OCI-M1 (cell line): ENCODE results near the gene HOXA4.
A peak's percentile ranks its signal among the peaks of the same experiment; 100 is the strongest.

Source experiments
- DNase-seq: peaks from one replicate; lab custom pipeline; 2025; lab: John Stamatoyannopoulos, UW

HOXA4 gene

GRCh38 chr7:27147199-27148030 is 16.9 kb upstream of the HOXA4 start, which contains the start of gene HOXA6:
Gene HOXA6 (minus strand): TSS chr7:27147774. CDS start chr7:27147749, 25 bp downstream.
- DNase-seq = no peak

- DNase-seq = no peak
Measured at GRCh38 chr7:27146491-27147198, 16.1 kb upstream of the HOXA4 start.

GRCh38 chr7:27145914-27146412 is 15.4 kb upstream of the HOXA4 start:
- DNase-seq = no peak

- no peak for DNase-seq
Measured at GRCh38 chr7:27145165-27145913, 14.8 kb upstream of the HOXA4 start.

GRCh38 chr7:27144781-27145164 is 14.2 kb upstream of the HOXA4 start:
- no peak for DNase-seq

GRCh38 chr7:27143950-27144780 is 13.6 kb upstream of the HOXA4 start:
- no peak for DNase-seq

- no peak for DNase-seq
Measured at GRCh38 chr7:27143023-27143949, 12.7 kb upstream of the HOXA4 start, which contains the start of gene HOXA5. Gene HOXA5 (minus strand): TSS chr7:27143681. CDS start chr7:27143607, 74 bp downstream.

- no peak for DNase-seq
Measured at GRCh38 chr7:27142580-27143022, 12.0 kb upstream of the HOXA4 start.

GRCh38 chr7:27141923-27142579 is 11.5 kb upstream of the HOXA4 start:
- no peak for DNase-seq

- DNase-seq = no peak
Measured at GRCh38 chr7:27141137-27141922, 10.8 kb upstream of the HOXA4 start.

GRCh38 chr7:27140126-27140857 is 9.7 kb upstream of the HOXA4 start:
- no peak for DNase-seq

GRCh38 chr7:27139334-27140125 is 9.0 kb upstream of the HOXA4 start:
- no peak for DNase-seq

- no peak for DNase-seq
Measured at GRCh38 chr7:27138985-27139333, 8.4 kb upstream of the HOXA4 start.

- no peak for DNase-seq
Measured at GRCh38 chr7:27138472-27138871, 7.9 kb upstream of the HOXA4 start.

- no peak for DNase-seq
Measured at GRCh38 chr7:27137640-27138315, 7.2 kb upstream of the HOXA4 start.

GRCh38 chr7:27134392-27134791 is 3.8 kb upstream of the HOXA4 start:
- DNase-seq = peak; percentile 9
